Tibial artery (tissue), 4 donors: ENCODE data around the gene KIF21A.
"Not testable (repeated sequence)": the region's sequence is repeated elsewhere in the genome, so short reads cannot be mapped to it uniquely, and the experiment has no call there.

Experiments
- DNase-seq, 2 donors: peaks; one replicate each; pipeline ENCODE4 v3.0.0-alpha.2; 2019
- H3K27ac ChIP-seq, 2 donors: fragments of 200-600 bp; sonication (generic) in 1 of 2; 1 replicate in 1 of 2; 2 replicates in 1 of 2; pipeline ENCODE4 v1.5.1; 2018 to 2019; ENCODE audit warnings: mild to moderate bottlenecking in 1 of 2
- H3K27me3 ChIP-seq, 2 donors: fragments of 200-600 bp; sonication (generic) in 1 of 2; one replicate each; pipeline versions ENCODE4 v1.5.1 to v1.6.0; 2016 to 2019
- H3K36me3 ChIP-seq, 3 donors: fragments of 200-600 bp; sonication (generic) in 2 of 3; one replicate each; pipeline ENCODE4 v1.5.1; 2016 to 2019; ENCODE audit warnings: mild to moderate bottlenecking in 2 of 3
- H3K4me1 ChIP-seq, 4 donors: fragments of 200-600 bp; sonication (generic) in 2 of 4; 1 replicate in 3 of 4; 2 replicates in 1 of 4; pipeline ENCODE4 v1.5.1; 2016 to 2019
- H3K4me3 ChIP-seq, 2 donors: fragments of 200-600 bp; sonication (generic) in 1 of 2; 1 replicate in 1 of 2; 2 replicates in 1 of 2; pipeline ENCODE4 v1.5.1; 2018 to 2019; ENCODE audit warnings: mild to moderate bottlenecking in 2 of 2
- H3K9me3 ChIP-seq, 3 donors: fragments of 200-600 bp; sonication (generic) in 1 of 3; one replicate each; pipeline ENCODE4 v1.5.1; 2016 to 2019
- intact Hi-C: fragments of 100-400 bp; cut with DNase I; formaldehyde crosslinking; loops from one replicate; pipeline ENCODE4 v1.15.0; 2023; ENCODE audit warnings: low total_unique reads
- TF ChIP-seq, protein P1 (sequence below), 2 experiments: fragments of 200-600 bp in 1 of 2; fragments of 450-650 bp in 1 of 2; IDR thresholded peaks; one replicate each; pipeline ENCODE4 v1.5.1; 2017 to 2019; ENCODE audit warnings: antibody characterized with exemption in 2 of 2, mild to moderate bottlenecking in 1 of 2, moderate library complexity in 1 of 2

The KIF21A gene

DNA sequence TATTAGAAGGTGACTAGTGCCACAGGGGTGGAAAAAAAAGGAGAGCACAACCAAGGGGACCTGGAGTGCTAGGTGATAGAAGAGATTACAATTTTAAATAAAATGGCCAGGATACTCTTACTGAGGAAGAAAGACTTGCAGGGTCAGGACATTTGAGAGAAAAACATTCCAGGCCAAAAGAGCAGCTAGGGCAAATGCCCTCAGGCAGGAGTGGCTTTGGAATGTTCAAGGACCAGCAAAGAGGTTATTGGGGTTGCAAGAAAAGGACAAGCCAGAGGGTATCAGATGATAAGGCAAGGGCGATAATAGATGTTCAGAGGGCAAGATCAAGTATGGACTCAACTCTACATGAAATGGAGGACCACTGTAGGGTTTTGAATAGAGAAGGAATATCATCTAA is 146.4 kb downstream of the KIF21A start:
- TF ChIP-seq, protein P1, sequence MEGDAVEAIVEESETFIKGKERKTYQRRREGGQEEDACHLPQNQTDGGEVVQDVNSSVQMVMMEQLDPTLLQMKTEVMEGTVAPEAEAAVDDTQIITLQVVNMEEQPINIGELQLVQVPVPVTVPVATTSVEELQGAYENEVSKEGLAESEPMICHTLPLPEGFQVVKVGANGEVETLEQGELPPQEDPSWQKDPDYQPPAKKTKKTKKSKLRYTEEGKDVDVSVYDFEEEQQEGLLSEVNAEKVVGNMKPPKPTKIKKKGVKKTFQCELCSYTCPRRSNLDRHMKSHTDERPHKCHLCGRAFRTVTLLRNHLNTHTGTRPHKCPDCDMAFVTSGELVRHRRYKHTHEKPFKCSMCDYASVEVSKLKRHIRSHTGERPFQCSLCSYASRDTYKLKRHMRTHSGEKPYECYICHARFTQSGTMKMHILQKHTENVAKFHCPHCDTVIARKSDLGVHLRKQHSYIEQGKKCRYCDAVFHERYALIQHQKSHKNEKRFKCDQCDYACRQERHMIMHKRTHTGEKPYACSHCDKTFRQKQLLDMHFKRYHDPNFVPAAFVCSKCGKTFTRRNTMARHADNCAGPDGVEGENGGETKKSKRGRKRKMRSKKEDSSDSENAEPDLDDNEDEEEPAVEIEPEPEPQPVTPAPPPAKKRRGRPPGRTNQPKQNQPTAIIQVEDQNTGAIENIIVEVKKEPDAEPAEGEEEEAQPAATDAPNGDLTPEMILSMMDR (IDR thresholded peaks at IDR 0.05): no peak
- H3K4me3 ChIP-seq: no peak overlapping the region
- no peak for DNase-seq
- H3K36me3 ChIP-seq: no peaks in the 10 kb centered on the region
- H3K4me1 ChIP-seq: no peaks in the 10 kb centered on the region
- H3K27ac ChIP-seq: no peak overlapping the region
- H3K27me3 ChIP-seq: no peaks in the 10 kb centered on the region
- H3K9me3 ChIP-seq: no peaks in the 10 kb centered on the region
- intact Hi-C loops: no loop called here

DNA sequence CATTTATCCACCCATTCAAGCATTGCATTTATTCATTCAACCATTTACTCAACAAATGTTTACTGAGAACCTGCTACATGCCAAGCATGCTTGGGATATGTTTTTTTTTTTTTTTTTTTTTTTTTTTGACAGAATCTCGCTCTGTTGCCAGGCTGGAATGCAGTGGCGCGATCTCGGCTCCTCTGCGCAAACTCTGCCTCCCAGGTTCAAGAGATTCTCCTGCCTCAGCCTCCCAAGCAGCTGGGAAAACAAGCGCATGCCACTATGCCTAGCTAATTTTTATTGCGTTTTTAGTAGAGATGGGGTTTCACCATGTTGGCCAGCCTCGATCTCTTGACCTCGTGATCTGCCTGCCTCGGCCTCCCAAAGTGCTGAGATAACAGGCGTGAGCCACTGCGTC is 147.3 kb downstream of the KIF21A start:
- DNase-seq, H3K4me1 ChIP-seq, H3K27ac ChIP-seq, H3K27me3 ChIP-seq, H3K36me3 ChIP-seq, intact Hi-C loops, H3K9me3 ChIP-seq, H3K4me3 ChIP-seq: not testable (repeated sequence)

DNA sequence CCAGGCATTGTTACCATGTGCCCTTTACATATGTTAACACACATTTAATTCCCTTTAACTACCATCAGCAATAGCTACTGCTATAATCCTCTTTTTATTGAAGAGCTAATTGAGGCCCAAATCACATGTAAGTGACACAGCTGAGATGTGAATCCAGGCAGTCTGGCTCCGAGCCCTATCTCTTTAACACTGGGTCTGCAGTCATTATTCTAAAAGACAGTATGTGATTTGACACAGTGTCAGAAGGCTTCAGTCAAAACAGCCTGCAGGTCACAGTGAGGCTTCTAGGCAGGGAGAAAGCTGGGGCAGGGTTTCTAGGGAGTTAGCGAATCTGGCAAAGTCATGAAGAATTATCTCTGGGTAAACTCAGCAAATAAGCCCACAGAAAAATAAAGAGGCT is 148.2 kb downstream of the KIF21A start:
- TF ChIP-seq, protein P1 (IDR thresholded peaks at IDR 0.05): no peak
- Histone ChIP-seq H3K36me3 (no peaks in the 10 kb centered on the region), H3K4me1 (no peaks in the 10 kb centered on the region), H3K4me3 (no peak overlapping the region), H3K9me3 (no peaks in the 10 kb centered on the region), H3K27ac (no peak overlapping the region), H3K27me3 (no peaks in the 10 kb centered on the region)
- intact Hi-C loops: no loop called here
- no peak for DNase-seq

DNA sequence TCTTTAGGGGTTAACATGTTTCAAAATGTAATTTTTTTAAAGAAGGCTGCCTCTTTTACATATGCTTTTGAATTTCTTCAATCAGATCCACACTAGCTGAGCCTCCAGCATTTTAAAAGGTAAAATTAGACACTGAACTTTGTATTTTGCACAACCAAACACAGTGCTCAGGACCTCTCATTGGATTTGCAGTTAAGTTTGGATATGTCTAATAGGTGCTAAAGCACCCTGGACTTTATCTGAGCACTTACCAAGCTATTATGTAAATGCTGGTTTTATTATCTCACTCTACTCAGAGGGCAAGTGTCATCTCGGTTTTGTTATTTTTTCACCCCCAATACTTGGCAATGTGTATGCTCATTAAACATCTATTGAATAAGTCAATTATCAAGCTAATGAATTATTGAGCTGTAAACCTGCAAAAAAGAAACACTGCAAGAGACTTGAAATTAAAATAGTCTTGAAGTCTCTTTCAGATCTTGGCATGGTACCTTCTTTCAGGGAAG is 150.7 kb downstream of the KIF21A start:
- intact Hi-C loops: no loop called here
- Histone ChIP-seq H3K4me1 (no peaks in the 10 kb centered on the region), H3K36me3 (no peaks in the 10 kb centered on the region), H3K4me3 (no peak overlapping the region), H3K27ac (no peak overlapping the region), H3K9me3 (no peaks in the 10 kb centered on the region), H3K27me3 (no peaks in the 10 kb centered on the region)
- no peak for DNase-seq
- TF ChIP-seq, protein P1 (IDR thresholded peaks at IDR 0.05): no peak

DNA sequence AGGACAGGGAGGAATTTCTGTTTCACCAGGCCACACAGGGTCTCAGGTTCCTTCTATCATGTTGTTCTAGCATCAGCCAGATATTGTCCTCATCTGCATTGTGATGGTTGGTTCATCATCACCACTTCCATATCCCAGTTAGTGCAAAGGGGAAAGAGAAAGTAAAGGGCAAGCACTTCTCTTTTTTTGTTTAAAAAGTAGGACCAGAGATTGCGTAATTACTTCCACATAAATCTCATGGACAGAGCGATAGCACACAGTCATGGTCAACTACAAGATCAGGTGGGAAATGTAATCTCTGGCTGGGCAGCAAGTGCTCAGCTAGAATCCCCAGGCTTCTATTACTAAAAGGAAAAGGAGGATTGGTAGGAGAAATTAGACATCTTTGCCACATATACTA is 155.1 kb downstream of the KIF21A start:
- no peak for DNase-seq
- Histone ChIP-seq H3K4me1 (no peaks in the 10 kb centered on the region), H3K27me3 (no peaks in the 10 kb centered on the region), H3K27ac (no peak overlapping the region), H3K9me3 (no peaks in the 10 kb centered on the region), H3K36me3 (no peaks in the 10 kb centered on the region), H3K4me3 (no peak overlapping the region)
- intact Hi-C loops: no loop called here
- TF ChIP-seq, protein P1 (IDR thresholded peaks at IDR 0.05): no peak

DNA sequence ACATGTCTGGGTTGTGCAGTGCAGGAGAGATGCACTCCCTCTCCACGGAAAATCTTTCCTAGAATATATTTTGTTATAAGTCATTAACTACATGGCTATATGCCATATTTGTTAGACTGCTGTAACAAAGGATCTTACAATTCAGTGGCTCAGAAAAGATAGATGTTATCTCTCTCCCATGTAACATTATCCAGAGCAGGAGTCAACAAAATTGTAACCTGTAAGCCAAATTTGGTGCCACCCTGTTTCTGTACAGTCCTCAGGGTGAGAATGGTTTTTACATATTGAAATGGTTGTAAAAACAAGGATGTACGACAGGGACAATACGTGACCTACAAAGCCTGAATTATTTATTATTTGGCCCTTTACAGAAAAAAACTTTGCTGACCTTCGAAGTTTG is 155.5 kb downstream of the KIF21A start:
- no peaks in the 10 kb centered on the region for H3K36me3 ChIP-seq
- H3K9me3 ChIP-seq: no peaks in the 10 kb centered on the region
- H3K4me3 ChIP-seq: no peak overlapping the region
- intact Hi-C loops: no loop called here
- DNase-seq: no peak
- TF ChIP-seq, protein P1 (IDR thresholded peaks at IDR 0.05): no peak
- H3K27me3 ChIP-seq: no peaks in the 10 kb centered on the region
- no peaks in the 10 kb centered on the region for H3K4me1 ChIP-seq
- no peak overlapping the region for H3K27ac ChIP-seq
